HuH-7.5 (cell line): ENCODE results near the gene CNTN4.

Experiments
- DNase-seq: peaks from one replicate; pipeline ENCODE4 v3.0.0; 2011; ENCODE audit warnings: low spot score

CNTN4 gene

DNA sequence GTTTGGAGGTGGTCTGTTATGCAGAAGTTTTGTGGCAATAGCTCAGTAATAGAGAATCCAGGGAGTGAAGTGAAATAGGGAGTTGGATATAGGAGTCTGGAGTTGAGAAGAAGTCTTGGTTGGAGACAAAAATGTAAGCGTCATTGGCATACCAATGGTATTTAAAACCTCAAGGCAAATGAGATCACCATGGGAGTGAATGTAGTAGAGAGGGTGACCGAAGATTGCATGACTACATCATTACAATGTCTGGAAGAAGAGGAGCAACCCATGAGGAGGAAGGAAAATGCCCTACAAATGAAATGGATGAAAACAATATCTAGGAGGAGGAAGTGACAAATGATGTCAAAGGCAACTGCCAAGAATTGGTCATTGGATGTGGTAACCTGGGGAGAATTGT lies 54.4 kb downstream of the CNTN4 start:
- no peak for DNase-seq

DNA sequence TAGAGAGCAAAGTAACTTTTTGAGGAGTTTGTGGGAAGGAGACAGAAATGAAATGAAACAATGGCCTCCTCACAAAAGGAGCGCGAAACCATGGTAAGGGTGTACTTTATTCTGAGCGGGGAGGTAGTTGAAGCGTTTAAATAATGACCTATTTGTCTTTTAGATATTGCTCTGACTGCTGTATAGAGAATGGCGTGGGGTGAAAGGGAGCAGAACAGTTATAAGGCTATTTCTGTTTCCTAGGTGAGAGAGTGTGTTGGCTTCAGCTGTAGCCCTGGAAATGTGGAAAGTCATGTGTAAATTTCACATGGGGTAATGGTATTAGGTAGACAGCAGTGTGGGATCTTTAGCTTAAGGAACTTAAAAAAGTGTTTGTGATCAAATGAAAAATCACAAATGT lies 54.9 kb downstream of the CNTN4 start:
- DNase-seq: no peak

DNA sequence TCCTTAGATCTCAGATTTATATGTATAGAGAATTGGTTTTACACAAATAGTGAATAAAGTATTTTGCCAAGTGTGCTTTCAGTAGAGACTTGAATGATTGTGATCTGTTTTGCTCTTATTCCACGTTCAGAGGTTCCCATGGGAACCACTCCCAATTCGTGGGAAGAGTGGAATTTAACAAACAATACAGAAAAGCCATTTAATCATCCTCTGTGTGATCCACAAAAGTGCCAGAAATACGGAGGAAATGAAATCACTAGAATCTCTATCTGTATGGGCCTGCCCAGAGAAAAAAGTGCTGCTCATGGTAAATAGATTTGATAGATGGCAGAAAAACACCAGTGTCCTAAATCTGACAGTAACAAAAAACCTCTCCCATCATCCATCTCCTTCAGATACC lies 56.0 kb downstream of the CNTN4 start:
- DNase-seq: no peak

DNA sequence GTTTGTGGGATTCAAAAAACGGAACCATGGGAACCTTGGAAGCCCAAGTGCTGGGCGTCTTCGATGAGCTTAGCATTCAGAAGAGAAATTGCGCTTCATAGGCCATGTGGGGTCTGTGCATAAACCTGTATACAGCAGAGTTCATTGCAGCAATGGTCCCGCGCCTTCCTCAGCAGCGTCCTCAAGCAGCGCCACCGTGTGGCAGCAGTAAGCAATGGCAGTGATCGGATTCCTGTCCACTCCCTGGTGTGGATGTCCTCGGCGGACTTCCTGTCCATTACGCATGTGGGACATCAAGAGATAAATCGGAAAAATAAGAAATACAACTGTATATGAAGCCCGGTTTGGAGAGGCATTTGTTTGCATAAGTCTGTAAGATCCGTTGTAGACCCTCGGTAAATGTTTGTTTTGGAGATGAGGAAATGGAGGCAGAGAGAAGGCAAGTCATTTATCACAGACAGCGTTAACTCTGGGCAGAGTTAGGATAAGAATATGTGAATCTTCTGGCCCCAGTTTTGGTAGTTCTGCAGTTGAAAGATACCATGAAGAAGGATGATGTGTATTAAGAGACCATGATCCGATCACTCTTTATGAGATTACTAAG lies 57.7 kb downstream of the CNTN4 start:
- peak; percentile 21 for DNase-seq

DNA sequence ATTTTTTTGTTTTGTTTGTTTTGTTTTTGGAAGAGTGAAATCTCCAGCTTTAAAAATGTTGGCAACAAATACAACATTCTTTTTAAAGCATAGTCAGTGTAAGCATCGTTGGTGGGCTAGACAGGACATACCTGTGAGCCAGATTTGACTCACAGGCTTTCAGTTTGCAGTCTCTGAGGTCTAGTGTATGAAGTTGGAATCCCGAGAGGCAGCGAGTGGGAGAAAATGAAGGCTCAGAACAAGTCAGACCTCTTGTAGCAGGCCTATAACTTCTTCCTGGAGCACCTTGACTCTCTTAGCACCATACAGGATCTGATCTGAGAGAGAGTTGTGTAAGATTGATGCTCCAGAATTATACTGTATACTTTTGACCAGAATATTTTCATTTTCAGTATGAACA lies 60.2 kb downstream of the CNTN4 start:
- no peak for DNase-seq

DNA sequence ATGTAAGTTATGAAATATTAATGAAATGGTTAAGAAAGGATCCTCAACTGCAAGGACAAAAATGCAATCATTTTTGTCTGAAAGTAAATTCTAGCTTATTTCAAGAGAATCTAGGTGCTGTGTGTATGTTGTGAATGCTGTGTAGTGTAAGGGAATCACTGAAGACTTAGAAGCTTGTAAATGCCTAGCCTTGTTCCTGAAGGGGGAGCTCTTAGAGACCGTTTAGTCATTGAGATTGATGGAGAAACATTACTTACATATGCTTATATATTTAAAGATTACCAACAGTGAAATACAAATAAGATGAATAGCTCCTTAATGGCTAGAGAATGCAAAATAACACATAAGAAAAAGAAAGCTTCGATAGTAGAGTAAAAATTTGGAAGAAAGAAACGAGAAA lies 67.9 kb downstream of the CNTN4 start:
- no peak for DNase-seq

DNA sequence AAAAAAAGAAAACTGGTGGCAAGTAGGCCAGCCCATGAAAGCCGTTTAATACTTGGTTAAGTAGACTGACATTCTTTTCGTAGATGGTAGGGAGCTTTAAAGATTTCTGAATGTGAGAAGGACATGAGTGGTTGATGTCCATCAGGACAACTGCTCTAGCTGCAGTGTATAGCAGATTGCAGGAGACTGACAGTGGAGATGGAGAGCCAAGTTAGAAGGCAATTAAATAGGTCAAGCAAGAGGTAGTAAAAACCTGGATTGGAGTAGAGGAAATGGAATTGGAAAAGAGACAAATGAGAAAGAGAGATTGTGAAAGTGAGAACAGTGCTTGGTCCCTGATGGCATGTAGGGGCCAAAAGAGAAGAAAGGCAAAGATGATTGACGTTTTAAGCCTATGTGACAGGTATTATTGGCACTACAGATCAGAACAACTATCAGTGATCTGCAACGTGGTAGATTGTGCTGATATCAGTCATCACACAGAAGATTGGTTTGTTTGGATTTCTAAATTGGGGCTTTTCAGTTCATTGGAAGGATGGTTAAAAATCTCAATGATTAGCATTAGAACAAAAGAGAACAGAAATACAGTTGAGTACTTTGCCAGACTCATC lies 74.0 kb downstream of the CNTN4 start:
- DNase-seq: no peak

DNA sequence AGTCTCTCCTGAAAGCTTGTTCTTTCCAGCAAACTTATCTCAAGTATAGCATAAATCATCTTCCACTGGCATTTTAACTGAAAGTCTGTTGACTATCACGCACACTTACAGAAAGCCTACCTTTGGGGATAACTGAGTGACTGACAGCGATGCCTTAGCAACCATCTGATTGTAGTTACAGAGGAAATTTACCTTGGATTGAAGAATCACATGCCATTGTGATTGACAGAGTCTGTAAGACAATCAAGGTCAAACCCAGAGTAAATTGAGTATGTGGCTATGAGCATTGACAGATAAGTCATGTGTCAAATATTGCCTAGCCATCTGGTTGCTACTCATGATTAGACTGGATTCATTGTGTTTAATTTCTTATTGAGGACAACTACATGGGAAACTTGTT lies 82.0 kb downstream of the CNTN4 start:
- no peak for DNase-seq

DNA sequence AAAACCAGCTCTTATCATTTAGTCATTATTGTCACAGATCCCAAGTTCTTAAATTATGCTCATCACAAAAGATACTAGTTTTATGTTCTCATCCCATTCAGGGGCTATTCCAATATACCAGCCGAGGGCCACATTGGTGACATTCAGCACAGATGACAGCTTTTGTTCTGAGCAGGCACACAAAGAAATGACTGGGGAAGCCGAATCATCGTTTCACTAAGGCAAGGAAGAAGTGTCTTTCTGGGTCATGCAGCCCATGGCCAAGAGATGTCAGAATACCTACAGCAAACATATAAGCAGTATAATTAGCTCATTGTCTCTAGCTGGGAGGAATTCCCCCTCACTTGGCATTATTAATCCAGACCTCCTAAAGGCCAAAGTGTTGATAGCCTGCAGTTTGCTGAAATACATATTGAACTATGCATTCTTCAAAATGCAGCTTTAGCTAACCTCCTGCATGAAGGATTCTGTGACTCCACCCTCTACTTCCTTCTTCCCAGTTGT lies 100.2 kb downstream of the CNTN4 start:
- DNase-seq: no peak

DNA sequence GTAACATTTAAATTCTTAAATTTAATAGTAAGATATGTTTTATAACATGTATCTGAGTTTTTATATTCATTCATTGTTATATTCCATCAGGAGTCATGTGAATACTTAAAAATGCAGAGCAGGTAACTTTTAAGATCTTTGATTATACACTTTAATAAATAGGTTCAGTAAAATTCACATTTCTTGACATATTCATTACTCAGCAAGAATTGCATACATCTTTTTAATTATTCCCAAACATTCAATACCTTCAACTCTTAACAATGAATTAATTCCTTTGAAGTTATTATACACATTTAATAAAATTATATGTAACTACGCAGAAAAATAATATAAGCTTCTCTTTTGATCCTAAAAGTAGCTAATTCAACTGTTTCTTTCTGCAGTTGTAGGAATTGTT lies 105.4 kb downstream of the CNTN4 start:
- no peak for DNase-seq

DNA sequence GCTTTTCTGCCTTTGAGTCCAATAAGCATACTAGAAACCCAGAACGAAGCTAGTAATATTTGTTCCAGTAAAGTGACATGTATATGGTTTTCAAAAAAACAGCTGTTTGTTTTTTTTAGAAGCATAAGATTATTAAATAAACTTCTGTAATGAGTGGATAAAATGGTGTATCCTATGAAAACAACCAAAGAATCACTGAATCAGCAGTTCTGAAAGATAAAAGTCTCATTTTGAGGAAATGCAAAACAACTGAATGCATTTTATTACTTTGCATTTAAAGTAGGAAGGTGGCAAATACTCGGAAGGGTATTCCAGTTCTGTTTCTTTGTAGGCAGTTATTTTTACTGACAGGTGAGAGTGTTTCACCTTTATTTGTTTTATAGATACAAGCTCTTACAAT lies 107.0 kb downstream of the CNTN4 start:
- no peak for DNase-seq

DNA sequence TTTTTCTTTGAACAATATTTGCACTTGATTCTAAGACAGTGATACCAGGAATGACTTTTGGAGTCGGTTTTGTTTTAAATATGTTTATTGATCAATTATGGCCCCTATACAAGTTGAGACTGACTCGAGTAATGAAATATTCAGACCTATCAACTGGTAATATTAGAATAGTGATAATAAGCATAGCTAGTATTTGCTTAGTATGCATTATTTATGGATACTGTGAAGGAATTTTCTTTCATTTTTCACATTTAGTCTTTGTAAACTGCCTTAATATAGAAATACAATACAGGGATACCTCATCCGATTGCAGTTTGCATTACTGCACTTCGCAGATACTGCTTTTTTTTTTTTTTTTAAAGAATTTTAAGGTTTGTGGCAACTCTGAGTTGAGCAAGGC lies 107.9 kb downstream of the CNTN4 start:
- DNase-seq: no peak

DNA sequence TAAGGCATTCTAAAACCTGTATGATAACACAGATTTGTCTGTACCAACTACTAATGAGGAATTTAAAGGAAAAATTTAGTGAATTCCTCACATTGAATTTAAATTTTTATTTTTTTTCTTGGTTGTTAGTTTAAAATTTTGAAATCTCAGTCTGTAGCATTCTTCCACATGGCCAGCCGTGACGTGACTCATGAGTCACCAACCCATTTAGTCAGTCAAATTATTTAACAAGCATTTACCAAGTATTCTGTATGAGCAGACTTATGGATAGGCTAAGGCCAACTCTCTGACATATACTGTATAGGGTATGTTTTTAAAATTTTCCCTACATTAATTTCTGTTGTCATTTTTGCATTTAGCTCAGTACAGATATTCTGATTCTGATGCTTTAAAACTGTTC lies 112.9 kb downstream of the CNTN4 start:
- DNase-seq: no peak

DNA sequence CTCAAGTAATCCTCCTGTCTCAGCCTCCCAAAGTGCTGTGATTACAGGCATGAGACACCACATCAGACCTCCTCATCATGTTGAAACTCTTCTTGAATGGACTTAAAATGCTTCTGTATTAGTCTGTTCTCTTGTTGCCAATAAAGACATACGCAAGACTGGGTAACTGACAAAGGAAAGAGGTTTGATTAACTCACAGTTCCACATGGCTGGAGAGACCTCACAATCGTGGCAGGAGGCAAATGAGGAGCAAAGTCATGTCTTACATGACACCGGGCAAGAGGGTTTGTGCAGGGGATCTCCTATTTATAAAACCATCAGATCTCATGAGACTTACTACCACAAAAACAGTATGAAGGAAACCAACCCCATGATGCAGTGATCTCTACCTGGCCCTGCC lies 113.5 kb downstream of the CNTN4 start:
- DNase-seq: no peak

DNA sequence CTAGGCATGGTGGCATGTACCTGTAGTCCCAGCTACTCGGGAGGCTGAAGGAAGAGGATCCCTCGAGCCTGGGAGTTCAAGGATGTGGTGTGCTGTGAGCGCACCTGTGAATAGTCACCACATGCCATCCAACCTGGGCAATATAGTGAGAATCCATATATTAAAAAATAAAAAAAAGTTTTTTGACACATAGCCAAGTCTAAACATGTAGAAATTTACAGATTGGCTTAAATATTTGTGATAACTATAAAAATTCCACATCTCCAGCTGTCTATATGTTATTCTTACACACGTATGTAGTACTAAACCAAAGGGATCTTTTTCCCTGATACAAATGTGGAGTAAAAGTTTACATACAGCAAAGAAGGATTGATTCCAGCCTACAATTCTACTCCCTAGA lies 119.7 kb downstream of the CNTN4 start:
- DNase-seq: no peak

DNA sequence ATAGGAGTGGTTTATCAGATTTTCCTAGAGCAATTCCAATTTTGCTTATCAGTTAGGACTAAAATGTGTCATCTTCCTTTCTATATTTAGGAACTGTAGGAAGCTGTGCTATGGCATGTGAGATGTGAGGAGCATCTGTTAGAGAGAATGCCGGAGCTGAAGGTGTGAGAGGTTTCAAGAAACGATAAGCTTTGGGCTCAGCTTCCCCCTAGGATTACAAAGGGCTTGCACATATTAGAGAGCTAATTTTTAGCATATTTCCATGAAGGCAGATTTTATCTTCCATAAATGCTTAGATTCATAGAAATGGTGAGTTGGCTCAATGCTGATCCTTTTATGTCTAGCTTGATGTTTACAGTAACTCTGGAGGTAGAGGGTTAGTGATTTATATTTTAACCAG lies 120.2 kb downstream of the CNTN4 start:
- DNase-seq: no peak

DNA sequence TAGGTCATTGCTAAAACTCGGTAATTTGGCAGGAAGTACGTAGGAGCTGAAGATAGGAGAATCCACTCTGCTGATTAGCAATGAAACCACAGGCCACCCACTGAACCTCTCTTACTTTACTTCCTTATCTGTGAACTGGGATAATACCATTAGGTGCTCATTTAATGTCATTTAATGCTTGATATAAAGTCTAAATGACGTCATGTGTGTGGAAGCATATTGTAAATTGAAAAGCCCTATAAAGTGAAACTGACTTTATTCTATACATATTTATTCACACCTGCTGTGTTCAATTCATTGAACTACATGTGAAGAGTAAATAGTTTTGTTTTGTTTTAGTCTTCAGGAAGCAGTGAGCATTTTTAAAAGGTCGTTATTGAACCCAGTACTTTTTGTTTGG lies 137.5 kb downstream of the CNTN4 start:
- DNase-seq: no peak

DNA sequence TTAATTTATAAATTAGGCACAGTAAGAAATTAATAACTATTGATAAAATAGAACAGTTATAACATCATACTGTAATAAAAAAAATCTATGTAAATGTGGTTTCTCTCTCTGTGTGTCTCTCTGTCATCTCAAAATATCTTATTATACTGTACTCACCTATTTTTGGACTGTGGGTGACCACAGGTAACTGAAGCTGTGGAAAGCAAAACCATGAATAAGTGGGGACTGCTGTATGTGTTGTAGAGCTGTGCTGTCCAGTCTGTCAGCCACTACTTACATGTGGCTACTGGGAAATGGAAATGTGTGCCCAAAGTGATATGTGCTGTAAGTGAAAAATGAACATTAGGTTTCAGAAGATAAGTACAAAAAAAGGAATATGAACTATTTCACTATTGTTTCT lies 145.5 kb downstream of the CNTN4 start:
- DNase-seq: no peak

DNA sequence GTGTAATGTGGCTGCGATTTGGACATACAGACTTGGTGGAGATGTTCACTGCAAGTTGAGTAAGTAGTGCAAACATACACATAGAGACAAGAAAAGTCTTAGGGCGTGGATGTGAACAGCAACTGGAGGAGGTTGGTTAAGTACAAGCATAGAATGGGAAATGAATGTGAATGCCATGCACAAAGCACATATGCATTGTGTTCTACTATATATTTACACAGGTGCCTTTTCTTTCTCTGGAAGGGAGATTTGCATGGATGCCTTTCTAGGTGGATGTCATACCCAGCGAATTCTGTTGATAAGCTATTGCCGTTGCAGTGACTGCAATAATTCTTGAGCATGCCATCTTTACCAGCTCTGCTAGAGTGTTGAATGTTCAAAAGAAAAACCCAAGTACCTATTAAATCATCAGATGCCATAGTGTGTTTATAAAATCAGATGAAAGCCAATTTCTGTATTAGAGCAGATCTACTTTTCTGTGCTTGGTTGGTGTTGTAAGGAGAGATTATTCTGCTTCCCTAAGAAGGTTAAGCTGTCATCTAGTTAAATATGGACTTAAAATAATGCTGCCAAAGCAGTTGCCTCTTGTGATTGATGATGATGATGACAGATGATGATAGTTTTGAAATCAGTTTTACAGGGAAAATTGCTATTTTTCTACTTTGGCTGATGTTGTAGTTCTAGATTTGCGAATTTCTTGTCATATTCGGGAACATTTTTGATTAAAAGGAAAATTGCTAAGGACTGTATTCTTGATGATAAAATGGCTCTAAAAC lies 148.4 kb downstream of the CNTN4 start:
- DNase-seq: no peak

DNA sequence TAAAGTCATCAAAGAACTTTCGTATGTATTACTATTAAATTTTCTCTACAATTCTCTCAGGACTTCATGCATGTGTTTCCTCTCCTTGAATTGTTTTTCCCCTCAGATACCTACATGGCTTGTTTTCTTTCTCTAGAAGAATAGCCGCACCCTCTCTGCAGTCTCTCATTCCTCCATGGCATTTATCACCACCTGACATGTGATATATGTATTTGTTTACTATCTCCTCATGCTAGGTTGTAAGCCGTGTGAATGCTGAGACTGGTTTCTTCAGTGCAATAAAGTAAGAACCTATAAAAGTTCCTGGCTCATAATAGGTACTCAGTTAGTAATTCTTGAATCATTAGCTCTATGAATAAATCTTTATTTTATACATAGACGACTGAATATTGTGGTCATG lies 149.2 kb downstream of the CNTN4 start:
- no peak for DNase-seq

DNA sequence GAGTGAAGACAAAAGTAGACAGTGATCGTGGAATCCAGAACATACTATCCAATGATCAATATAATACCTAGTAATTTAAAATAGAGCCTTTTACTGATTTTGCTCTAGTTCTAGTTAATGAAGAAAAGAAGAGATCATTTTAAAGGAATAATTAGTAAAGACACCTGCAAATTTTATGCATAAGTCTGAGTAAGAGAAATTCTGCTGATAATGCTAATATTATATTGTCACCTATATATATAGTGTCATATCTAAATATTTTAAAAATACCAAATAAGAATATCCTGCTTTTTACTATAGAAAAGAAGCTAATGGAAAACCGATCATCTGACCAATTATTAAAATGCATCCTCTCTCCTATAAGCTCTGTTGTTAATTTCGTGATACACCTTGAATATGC lies 152.1 kb downstream of the CNTN4 start:
- DNase-seq: no peak

DNA sequence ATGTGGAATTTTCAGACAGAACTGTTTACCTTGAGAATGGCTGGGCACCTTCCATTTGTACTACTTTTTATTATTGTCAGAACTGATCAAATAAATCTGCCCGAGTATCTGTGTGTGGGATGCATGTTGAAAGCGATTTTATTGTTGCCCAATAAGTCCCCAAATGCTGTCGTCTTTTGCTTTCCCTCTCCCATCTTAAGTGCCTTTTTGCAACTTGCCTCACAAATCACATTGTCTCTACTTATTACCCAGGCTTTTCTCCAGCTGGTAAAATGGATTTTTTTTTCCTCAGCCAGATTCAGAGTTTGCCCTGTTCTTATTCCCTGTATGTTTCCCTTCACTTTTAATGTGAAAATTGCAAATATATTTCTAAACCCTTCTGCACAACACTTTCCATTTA lies 163.1 kb downstream of the CNTN4 start:
- DNase-seq: no peak

DNA sequence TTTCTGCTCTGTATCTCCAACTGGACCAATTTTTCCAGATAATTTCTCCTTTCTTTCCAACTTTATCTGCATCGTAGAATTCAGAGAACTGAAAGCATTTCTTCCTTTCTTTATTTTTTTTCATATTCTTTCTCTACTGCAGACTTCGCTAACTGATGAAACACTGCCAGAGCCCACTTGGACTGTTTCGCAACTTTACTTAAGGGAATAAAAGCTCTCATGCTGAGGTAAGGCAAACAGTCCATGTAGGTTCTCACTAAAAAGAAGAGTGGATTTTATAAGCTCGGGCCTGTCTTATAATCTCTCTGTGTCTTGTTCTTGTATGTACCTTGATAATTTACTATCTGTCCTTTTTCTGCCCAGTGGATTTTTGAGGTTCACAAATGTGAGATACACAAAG lies 163.5 kb downstream of the CNTN4 start:
- DNase-seq: no peak

DNA sequence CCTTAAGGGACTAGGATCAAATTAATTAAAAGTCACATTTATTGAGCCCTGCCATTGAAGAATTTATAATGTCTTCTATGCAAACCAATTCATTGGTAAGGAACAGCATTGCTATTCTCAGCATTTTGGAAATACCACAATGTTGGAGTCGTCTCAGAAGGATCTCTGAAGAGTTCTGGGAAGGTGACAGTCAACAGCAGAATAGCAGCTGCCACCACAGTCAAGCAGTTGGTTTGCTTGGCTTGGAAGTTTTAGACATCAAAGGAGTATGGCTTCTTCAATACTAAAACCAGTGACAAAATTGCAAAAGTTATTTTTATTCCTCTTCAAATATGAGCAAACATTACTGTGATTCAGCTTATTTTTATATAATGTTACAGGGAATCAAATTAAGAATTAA lies 167.9 kb downstream of the CNTN4 start:
- DNase-seq: no peak
